ENCODE measurements around the gene C5orf58.

- no peak for TF ChIP-seq CTCF (IDR thresholded peaks at IDR 0.05; ENCODE audit: low read length)
- no peak for TF ChIP-seq EZH2phosphoT487 (IDR thresholded peaks at IDR 0.05; ENCODE audit: low read length)
These were observed 28.6 kb upstream of the C5orf58 start for GRCh38 chr5:170204202-170204601.
